Right lobe of liver (tissue), 6 donors: ENCODE measurements around the gene CDH13. TPM values are rescaled to one million over a fixed set of nuclear protein-coding genes. Genes with fewer than 3 reads are reported as not detected.

Experiments used
- ATAC-seq, 4 donors: fragments of 200-7000 bp; cut with Tn5 transposase; one replicate each; pipeline ENCODE4 v1.9.1; 2020; ENCODE audit warnings: mild to moderate bottlenecking in 4 of 4, moderate library complexity in 4 of 4
- DNase-seq, 3 donors: peaks; one replicate each; pipeline ENCODE4 v3.0.0-alpha.2; 2020
- H3K27ac ChIP-seq, 3 donors: fragments of 200-600 bp; one replicate each; pipeline ENCODE4 v1.8.0; 2022
- H3K27me3 ChIP-seq, 2 donors: fragments of 200-600 bp; one replicate each; pipeline ENCODE4 v1.8.0; 2022
- H3K36me3 ChIP-seq, 4 donors: fragments of 200-600 bp; sonication (generic) in 1 of 4; one replicate each; pipeline versions ENCODE4 v1.5.1 to v1.8.0; 2017 to 2022; ENCODE audit warnings: control low read depth in 1 of 4
- H3K4me1 ChIP-seq, 4 donors: fragments of 200-600 bp; sonication (generic) in 1 of 4; one replicate each; pipeline versions ENCODE4 v1.5.1 to v1.8.0; 2017 to 2022; ENCODE audit warnings: control low read depth in 1 of 4
- H3K4me3 ChIP-seq, 3 donors: fragments of 200-600 bp; one replicate each; pipeline ENCODE4 v1.8.0; 2022
- H3K9me3 ChIP-seq, 4 donors: fragments of 200-600 bp; sonication (generic) in 1 of 4; one replicate each; pipeline versions ENCODE4 v1.5.1 to v1.8.0; 2017 to 2022; ENCODE audit warnings: control low read depth in 1 of 4
- CTCF ChIP-seq, 4 donors: fragments of 200-600 bp in 3 of 4; fragments of 450-650 bp in 1 of 4; IDR thresholded peaks; one replicate each; pipeline versions ENCODE4 v1.5.1 to v1.8.0; 2016 to 2022; ENCODE audit warnings: antibody characterized with exemption in 4 of 4, mild to moderate bottlenecking in 2 of 4
- POLR2A ChIP-seq: fragments of 450-650 bp; IDR thresholded peaks from one replicate; pipeline ENCODE4 v1.6.1; 2017; ENCODE audit warnings: antibody characterized with exemption, mild to moderate bottlenecking
- WGBS: methylation state at CpG from one replicate; pipeline ENCODE4 v1.1.6; 2018; ENCODE audit warnings: low coverage, low lambda C conversion rate; ENCODE audit not compliant: insufficient coverage; ENCODE audit errors: missing lambda C conversion rate; 5-methylcytosine and 5-hydroxymethylcytosine counted together
- intact Hi-C, 2 donors: fragments of 100-400 bp; cut with DNase I; formaldehyde crosslinking; loops; one replicate each; pipeline versions ENCODE4 v1.11.2 to v1.14.1; 2022
- total RNA-seq, 6 experiments: library from RNA; depleted of rRNA in 2 of 6; stranded (reverse); fragments of >200 nt in 2 of 6; fragmentation: NEBNext Ultra II Directional in 3 of 6; extraction: Animal tissue kit (Norgen Biotek cat#: 25700) in 3 of 6; gene quantifications; one replicate each; pipeline versions ENCODE4 v1.1.0 to v1.2.4, GENCODE V29; 2016 to 2023
- donor health status: DM: no; HTN: yes; CAD: no.
- donor health status: DM: no; HTN: no; CAD: no.
- donor health status: DM: no; HTN: no; CAD: no.
- donor health status: DM: no; HTN: yes; CAD: no.
- donor health status: DM: no; HTN: yes; CAD: no.

The CDH13 gene
- total RNA-seq, 6 experiments from 2014 or later: 0.13 to 4.6 (median 0.49) TPM

- WGBS: 22% methylated on average over 4 of the region's 4 CpGs
- Histone ChIP-seq H3K4me3 (no peak overlapping the region), H3K27me3 (no peaks in the 10 kb centered on the region), H3K9me3 (no peaks in the 10 kb centered on the region), H3K4me1 (no peaks in the 10 kb centered on the region), H3K36me3 (no peaks in the 10 kb centered on the region), H3K27ac (no peak overlapping the region)
- intact Hi-C loops: no loop called here
- no peak for TF ChIP-seq POLR2A
- no peak for TF ChIP-seq CTCF (IDR thresholded peaks at IDR 0.05)
- DNase-seq (no peak), ATAC-seq (no peak)
Measured at GRCh38 chr16:82979406-82980111, 352.8 kb downstream of the CDH13 start.

- Histone ChIP-seq H3K9me3 (no peaks in the 10 kb centered on the region), H3K36me3 (no peaks in the 10 kb centered on the region), H3K4me3 (no peak overlapping the region), H3K27me3 (no peaks in the 10 kb centered on the region), H3K27ac (no peak overlapping the region), H3K4me1 (no peaks in the 10 kb centered on the region)
- DNase-seq: no peak
- intact Hi-C loops: no loop called here
- TF ChIP-seq CTCF (IDR thresholded peaks at IDR 0.05) (no peak), POLR2A (no peak)
- no peak for ATAC-seq
- 37% methylated on average over 3 of the region's 3 CpGs for WGBS
Measured at GRCh38 chr16:82980810-82981209, 354.0 kb downstream of the CDH13 start.

GRCh38 chr16:82987767-82988166, 361.0 kb downstream of the CDH13 start:
- no peaks in the 10 kb centered on the region for H3K4me1 ChIP-seq
- DNase-seq (no peak), ATAC-seq (no peak)
- H3K4me3 ChIP-seq: no peak overlapping the region
- no peaks in the 10 kb centered on the region for H3K27me3 ChIP-seq
- TF ChIP-seq POLR2A (no peak), CTCF (IDR thresholded peaks at IDR 0.05) (no peak)
- intact Hi-C loops: no loop called here
- no peaks in the 10 kb centered on the region for H3K9me3 ChIP-seq
- 35% methylated on average over 3 of the region's 3 CpGs for WGBS
- no peak overlapping the region for H3K27ac ChIP-seq
- H3K36me3 ChIP-seq: no peaks in the 10 kb centered on the region

GRCh38 chr16:82990155-82990554, 363.4 kb downstream of the CDH13 start:
- 36% methylated on average over 3 of the region's 3 CpGs for WGBS
- H3K9me3 ChIP-seq: no peaks in the 10 kb centered on the region
- DNase-seq: no peak
- H3K4me3 ChIP-seq: no peak overlapping the region
- intact Hi-C loops: no loop called here
- no peak for ATAC-seq
- no peaks in the 10 kb centered on the region for H3K27me3 ChIP-seq
- H3K27ac ChIP-seq: no peak overlapping the region
- no peaks in the 10 kb centered on the region for H3K4me1 ChIP-seq
- no peak for TF ChIP-seq POLR2A
- TF ChIP-seq CTCF (IDR thresholded peaks at IDR 0.05): no peak
- H3K36me3 ChIP-seq: no peaks in the 10 kb centered on the region
